ENCODE data around the gene PDXK. TPM values are rescaled to one million over a fixed set of nuclear protein-coding genes. Genes with fewer than 3 reads are reported as not detected.

The PDXK gene
- total RNA-seq, 3 donors from 2014 or later: 113 to 179 (median 161) TPM

GRCh38 chr21:43802713-43803313 lies 83.9 kb downstream of the PDXK start:
- H3K4me3 ChIP-seq: no peak overlapping the region
- no peak for DNase-seq
- H3K36me3 ChIP-seq (ENCODE audit: low read depth): peaks cover 7% of the 10 kb centered on the region
- no peak for TF ChIP-seq CTCF (IDR thresholded peaks at IDR 0.05)
- intact Hi-C loops (cut with DNase I, micrococcal nuclease): no loop called here
- H3K9me3 ChIP-seq: no peaks in the 10 kb centered on the region
- ATAC-seq: no peak
- H3K4me1 ChIP-seq (ENCODE audit: low read depth): no peaks in the 10 kb centered on the region

- intact Hi-C loops (cut with DNase I, micrococcal nuclease): no loop called here
Observed at GRCh38 chr21:43803558-43804300, 84.8 kb downstream of the PDXK start.

GRCh38 chr21:43805275-43805800 lies 86.4 kb downstream of the PDXK start:
- TF ChIP-seq CTCF (IDR thresholded peaks at IDR 0.05): no peak
- H3K4me1 ChIP-seq (ENCODE audit: low read depth): no peaks in the 10 kb centered on the region
- H3K36me3 ChIP-seq (ENCODE audit: low read depth): no peaks in the 10 kb centered on the region
- intact Hi-C loops (cut with DNase I, micrococcal nuclease): no loop called here
- no peak overlapping the region for H3K4me3 ChIP-seq
- peak; percentile 53 for ATAC-seq
- no peak for DNase-seq
- H3K9me3 ChIP-seq: no peaks in the 10 kb centered on the region

More at GRCh38 chr21:43803558-43804300, 84.8 kb downstream of the PDXK start:
- Histone ChIP-seq H3K4me3 (no peak overlapping the region), H3K36me3 (ENCODE audit: low read depth) (no peaks in the 10 kb centered on the region), H3K4me1 (ENCODE audit: low read depth) (no peaks in the 10 kb centered on the region), H3K9me3 (no peaks in the 10 kb centered on the region)
- no peak for TF ChIP-seq CTCF (IDR thresholded peaks at IDR 0.05)
- DNase-seq: no peak
- ATAC-seq: no peak

- DNase-seq (no peak), ATAC-seq (no peak)
- no peak for TF ChIP-seq CTCF (IDR thresholded peaks at IDR 0.05)
- Histone ChIP-seq H3K4me1 (ENCODE audit: low read depth) (peaks cover 7% of the 10 kb centered on the region), H3K9me3 (no peaks in the 10 kb centered on the region), H3K4me3 (no peak overlapping the region), H3K36me3 (ENCODE audit: low read depth) (no peaks in the 10 kb centered on the region)
- intact Hi-C loops (cut with DNase I, micrococcal nuclease): no loop called here
Observed at GRCh38 chr21:43806017-43806710, 87.2 kb downstream of the PDXK start.

- DNase-seq: no peak
- H3K4me1 ChIP-seq (ENCODE audit: low read depth): peaks cover 20% of the 10 kb centered on the region
- intact Hi-C loops (cut with DNase I, micrococcal nuclease): no loop called here
- H3K36me3 ChIP-seq (ENCODE audit: low read depth): no peaks in the 10 kb centered on the region
- H3K4me3 ChIP-seq: no peak overlapping the region
- no peak for TF ChIP-seq CTCF (IDR thresholded peaks at IDR 0.05)
- no peaks in the 10 kb centered on the region for H3K9me3 ChIP-seq
- ATAC-seq: no peak
Observed at GRCh38 chr21:43808367-43808766, 89.4 kb downstream of the PDXK start.
